Activated CD4-positive, alpha-beta T cell treated with anti-CD3 and anti-CD28 coated beads, Interleukin-2, amount 50 U/mL, for 4 hours (primary cell): Measurements from ENCODE around the gene MEF2B.

Experiments used
- DNase-seq, 2 experiments: peaks; one replicate each; pipeline ENCODE4 v3.0.0-alpha.2; 2020

Gene MEF2B

GRCh38 chr19:19096641-19097627 is 73.1 kb downstream of the MEF2B start:
- no peak for DNase-seq

DNA sequence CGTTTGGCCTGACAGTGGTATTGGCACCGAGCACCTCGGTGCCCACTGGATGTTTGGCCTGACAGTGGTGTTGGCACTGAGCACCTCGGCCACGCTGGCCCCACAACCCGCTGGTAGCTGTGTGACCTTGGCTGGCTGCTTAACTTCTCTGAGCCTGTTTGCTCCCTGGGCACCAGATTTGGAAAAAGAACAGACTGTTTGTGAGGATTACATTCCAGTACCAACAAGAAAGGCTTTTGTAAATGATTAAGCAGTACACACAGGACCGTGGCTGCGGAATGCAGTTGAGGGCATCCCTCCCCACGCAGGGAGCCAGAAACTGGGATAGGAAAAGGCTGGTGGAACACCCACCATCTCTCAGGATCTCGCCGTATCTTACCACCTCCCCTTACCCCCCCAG is 74.4 kb downstream of the MEF2B start:
- DNase-seq: no peak
